ENCODE measurements around the gene DGKB.

Gene DGKB

GRCh38 chr7:14760730-14761478 lies 141.6 kb downstream of the DGKB start:
- no peak for DNase-seq (ENCODE audit: low read depth in 2 of 2)

- no peak for DNase-seq (ENCODE audit: low read depth in 2 of 2)
Measured at GRCh38 chr7:14759785-14760184, 142.8 kb downstream of the DGKB start.

- DNase-seq (ENCODE audit: low read depth in 2 of 2) = no peak
Measured at GRCh38 chr7:14754631-14755030, 147.9 kb downstream of the DGKB start.

- no peak for DNase-seq (ENCODE audit: low read depth in 2 of 2)
Measured at GRCh38 chr7:14752301-14752700, 150.2 kb downstream of the DGKB start.

DNA sequence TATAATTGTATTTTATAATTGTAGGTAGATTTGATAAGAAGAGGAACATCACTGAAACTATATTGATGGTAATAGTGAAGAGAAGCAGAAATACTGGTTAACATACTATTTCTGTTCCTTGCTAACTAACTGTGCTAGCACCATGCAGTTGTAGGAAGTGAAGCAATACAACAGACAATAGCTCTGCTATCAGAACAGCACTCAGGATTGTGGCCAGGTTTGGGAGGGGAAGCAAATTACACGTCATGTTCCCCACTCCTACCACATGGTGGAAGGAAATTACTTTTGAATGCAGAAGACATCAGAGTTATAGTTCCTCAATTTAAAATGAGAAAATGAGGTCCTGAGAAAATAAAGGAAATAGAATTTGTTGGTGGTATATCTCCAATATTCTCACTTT lies 151.1 kb downstream of the DGKB start:
- no peak for DNase-seq (ENCODE audit: low read depth in 2 of 2)

DNA sequence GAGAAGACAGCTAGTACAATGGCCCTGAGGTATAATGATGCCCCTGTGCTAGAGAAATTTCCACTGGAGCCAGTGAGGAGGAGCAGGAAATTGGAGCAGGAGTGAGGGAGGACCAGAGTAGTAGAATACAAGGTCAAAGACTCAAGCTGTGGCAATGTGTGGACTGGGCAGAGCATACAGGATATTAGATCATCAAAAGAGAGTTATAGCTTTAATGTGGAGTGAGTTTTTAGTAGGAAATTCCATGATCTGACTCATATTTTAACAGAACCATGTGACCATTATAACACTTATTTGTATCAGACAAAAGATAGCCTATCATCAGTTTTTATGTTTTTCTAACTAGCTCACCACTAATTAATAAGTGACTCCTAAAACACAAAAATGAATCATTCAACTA lies 154.1 kb downstream of the DGKB start:
- no peak for DNase-seq (ENCODE audit: low read depth in 2 of 2)

GRCh38 chr7:14747701-14748100 lies 154.8 kb downstream of the DGKB start:
- DNase-seq (ENCODE audit: low read depth in 2 of 2) = no peak

DNA sequence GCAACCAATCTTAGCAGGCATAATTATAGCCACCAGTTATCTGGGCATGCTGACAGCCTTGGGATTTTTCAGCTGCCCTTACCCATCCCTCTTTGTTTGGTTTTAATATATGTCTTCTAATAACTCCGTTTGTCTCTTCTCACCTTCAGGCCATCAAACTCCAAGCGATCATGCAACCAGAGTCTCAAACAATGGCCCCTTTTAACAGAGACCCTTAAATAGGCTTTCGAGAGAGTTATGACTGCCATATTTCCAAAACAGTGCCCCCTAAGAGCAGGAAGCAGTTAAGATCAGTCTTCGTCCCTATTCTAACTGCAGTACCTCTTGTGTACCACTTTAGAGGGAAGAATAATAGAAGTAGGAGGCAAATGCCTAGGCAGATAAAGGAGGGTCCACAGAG lies 157.5 kb downstream of the DGKB start:
- DNase-seq (ENCODE audit: low read depth in 2 of 2) = no peak

GRCh38 chr7:14740606-14741005 lies 161.9 kb downstream of the DGKB start:
- DNase-seq (ENCODE audit: low read depth in 2 of 2) = no peak

- no peak for DNase-seq (ENCODE audit: low read depth in 2 of 2)
Measured at GRCh38 chr7:14739841-14740185, 162.7 kb downstream of the DGKB start.

- DNase-seq (ENCODE audit: low read depth in 2 of 2) = no peak
Measured at GRCh38 chr7:14739168-14739840, 163.2 kb downstream of the DGKB start.

DNA sequence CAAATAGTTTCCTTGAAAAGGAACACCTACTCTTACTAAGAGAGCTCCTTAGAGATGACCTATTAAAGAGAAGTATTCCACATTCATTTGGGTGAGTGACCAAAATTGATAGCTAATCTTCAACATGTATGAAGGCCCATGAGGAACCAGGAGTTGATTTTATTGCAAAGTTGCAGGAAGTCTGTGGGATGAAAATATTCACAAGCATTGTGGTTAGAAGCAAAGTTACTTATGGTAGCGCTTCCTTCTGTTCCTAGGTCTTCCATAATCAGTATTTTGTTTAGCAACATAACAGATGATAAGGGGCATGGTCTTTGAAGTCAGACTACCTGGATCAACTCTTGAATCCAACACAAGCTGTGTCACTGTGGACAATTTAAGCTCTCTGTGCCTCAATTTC lies 164.5 kb downstream of the DGKB start:
- DNase-seq (ENCODE audit: low read depth in 2 of 2) = no peak

- no peak for DNase-seq (ENCODE audit: low read depth in 2 of 2)
Measured at GRCh38 chr7:14734839-14735321, 167.7 kb downstream of the DGKB start.

DNA sequence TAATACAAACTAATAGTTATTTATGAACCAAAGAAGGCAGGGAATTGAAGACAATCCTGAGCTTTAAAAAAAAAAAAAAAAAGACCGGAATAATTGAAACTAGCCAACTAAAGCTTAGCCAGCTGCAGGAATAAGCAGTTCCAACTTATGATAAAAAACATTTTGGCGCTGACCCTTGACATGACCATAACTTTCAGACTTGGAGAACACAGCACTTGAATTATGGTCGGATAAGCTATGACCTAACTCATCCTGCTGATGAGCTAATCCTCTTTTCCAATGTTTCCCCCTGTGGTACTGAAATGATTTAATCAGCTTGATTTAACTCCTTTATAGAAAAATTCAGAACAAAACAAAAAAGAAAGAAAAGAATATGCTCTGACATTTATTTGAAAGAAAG lies 181.8 kb downstream of the DGKB start:
- DNase-seq (ENCODE audit: low read depth in 2 of 2) = no peak

GRCh38 chr7:14717816-14718215 lies 184.7 kb downstream of the DGKB start:
- no peak for DNase-seq (ENCODE audit: low read depth in 2 of 2)

- no peak for DNase-seq (ENCODE audit: low read depth in 2 of 2)
Measured at GRCh38 chr7:14717169-14717568, 185.4 kb downstream of the DGKB start.

DNA sequence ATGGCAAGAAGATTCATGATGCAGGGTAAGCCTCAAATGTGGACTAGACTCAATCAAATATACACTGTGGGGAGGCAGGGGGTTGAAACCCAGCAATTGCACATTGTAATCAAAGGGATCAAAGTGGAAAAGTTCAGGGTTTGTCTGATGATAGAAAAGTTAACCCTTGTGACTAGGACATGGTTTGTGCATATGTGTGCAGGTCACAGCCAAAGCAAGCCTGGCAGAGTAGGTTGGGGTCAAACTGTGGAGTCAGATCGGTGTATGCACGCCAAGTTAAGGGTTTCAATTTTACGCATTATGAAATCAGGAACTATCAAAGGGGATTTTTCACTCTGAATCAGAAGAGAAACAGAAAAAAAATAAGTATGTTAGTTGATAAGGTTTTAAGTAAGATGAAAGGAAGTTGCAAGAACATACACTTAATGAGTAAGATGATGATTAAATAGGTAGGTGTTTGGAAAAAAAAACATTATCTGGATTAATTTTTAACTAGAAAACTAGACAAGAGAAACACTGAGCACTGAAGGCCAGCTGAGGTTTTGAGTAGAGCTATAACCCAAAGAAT lies 188.3 kb downstream of the DGKB start:
- no peak for DNase-seq (ENCODE audit: low read depth in 2 of 2)

DNA sequence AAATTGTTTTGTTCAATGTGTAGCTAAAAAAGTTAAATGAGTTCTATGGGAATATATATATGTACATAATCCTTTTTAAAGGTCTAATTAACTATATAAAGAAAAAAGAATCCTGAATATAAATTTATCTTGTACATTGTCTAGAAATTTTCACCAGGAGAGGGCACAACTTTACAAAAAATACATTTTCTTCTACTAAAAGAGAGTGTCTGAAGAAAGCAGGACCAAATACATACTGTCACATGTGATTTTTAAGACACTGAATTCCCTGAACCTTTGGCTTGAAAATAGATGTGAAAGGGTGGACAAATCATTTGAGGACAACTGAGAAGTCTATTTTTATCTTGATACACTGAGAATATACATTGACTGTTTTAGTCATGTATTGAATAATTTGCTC lies 204.3 kb downstream of the DGKB start:
- DNase-seq (ENCODE audit: low read depth in 2 of 2) = no peak

DNA sequence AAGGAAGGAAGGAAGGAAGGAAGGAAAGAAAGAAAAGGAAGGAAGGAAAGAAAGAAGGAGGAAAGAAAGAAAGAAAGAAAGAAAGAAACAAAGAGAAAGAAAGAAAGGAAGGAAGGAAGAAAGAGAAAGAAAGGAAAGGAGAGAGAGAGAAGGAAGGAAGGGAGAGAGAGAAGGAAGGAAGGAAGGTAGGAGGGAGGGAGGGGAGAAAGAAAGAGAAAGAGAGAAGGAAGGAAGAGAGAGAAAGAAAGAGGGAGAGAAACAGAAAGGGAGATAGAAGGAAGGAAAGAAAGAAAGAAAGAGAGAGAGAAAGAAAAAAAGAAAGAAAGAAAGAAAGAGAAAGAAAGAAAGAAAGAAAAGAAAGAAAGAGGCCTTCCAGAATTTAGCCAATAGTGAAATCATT lies 204.9 kb downstream of the DGKB start:
- no peak for DNase-seq (ENCODE audit: low read depth in 2 of 2)

GRCh38 chr7:14691597-14692203 lies 210.9 kb downstream of the DGKB start:
- DNase-seq (ENCODE audit: low read depth in 2 of 2) = peak in 1 of 2 experiments; percentile 42

GRCh38 chr7:14691034-14691433 lies 211.5 kb downstream of the DGKB start:
- no peak for DNase-seq (ENCODE audit: low read depth in 2 of 2)

DNA sequence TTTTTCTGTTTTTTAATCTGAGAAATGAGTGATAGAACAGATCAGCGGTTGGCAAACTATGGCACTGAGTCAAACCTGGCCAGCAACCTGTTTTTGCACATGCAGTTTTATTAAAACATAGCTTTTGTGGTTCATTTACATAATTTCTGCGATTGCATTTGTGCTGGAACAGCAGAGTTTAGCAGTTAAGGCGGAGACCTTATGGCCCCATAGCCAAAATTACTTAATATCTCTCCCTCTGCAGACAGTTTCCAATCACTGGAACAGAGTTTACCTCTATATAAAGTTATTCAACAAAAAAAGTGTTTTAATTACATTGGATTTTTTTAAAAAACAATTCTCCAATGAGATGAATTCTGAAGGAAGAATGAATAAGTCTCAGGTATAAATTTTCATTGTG lies 212.1 kb downstream of the DGKB start:
- DNase-seq (ENCODE audit: low read depth in 2 of 2) = no peak

GRCh38 chr7:14690075-14690474 lies 212.5 kb downstream of the DGKB start:
- DNase-seq (ENCODE audit: low read depth in 2 of 2) = no peak
